ENCODE data around the gene PRKN.

PRKN gene

DNA sequence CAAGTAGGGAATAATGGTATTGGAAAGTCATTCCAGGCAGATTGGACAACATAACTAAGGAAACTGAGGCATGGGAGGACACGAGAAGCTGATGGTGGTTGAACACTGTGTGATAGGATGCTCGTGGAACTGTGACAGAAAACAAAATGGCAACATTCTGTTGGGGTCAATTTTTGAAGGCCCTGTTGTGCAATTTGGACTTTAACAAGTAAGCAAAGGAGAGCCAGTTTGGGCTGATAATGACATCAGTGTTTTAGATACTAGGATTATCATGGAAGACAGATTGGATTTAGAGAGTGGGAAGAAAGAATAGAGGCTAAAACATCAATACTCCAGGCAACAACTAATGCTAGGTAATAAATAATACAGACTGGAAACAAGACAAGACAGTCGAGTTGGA is 53.1 kb downstream of the PRKN start:
- no peak for DNase-seq (ENCODE audit: low read depth)

DNA sequence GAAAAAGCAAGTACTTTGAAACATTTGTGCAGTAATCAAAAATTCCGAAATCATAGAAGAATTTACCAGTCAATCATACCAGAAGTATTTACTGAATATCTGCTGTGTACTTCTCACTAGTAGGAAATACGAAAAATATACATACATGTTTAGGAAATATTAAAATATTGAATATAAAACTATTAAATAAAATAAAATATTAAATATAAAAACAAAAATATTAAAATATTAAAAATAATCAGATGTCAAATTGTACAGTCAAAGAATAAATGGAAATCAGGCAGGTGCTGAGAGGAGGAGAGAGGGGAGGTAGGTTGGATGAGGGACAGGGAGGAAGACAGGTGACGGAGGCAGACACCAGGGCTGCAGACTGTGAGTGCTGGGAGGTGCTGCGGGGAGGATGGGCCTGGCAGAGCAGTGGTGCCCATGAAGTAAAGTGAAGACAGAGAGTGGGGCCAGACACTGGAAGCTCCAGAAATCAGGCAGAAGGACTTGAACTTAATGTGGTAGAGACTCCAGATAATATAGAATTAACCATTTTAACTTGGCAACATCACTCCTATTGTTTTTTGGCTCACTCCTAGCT is 55.9 kb downstream of the PRKN start:
- DNase-seq (ENCODE audit: low read depth): no peak

GRCh38 chr6:162670345-162670744 is 57.2 kb downstream of the PRKN start:
- no peak for DNase-seq (ENCODE audit: low read depth)

GRCh38 chr6:162666246-162666645 is 61.3 kb downstream of the PRKN start:
- no peak for DNase-seq (ENCODE audit: low read depth)

- no peak for DNase-seq (ENCODE audit: low read depth)
Measured at GRCh38 chr6:162653808-162654207, 73.8 kb downstream of the PRKN start.

DNA sequence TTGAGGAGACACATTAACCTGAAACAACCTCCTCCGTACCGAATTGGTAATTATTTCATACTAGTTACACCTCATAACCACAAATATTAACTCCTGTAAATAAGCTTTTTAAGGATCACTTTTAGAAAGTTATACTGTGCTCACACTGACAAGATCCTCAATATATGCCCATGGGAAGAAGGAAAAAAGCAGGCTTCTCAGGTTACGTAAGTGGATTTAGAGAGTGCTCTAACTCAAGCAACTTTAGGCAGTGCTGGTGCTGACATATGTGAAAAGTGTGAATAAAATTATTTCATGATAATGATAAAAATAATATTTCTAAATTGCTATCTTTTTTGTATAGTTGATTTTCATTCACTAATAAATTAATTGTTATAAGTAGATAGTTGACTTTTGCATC is 76.1 kb downstream of the PRKN start:
- no peak for DNase-seq (ENCODE audit: low read depth)

- no peak for DNase-seq (ENCODE audit: low read depth)
Measured at GRCh38 chr6:162649271-162649670, 78.3 kb downstream of the PRKN start.

DNA sequence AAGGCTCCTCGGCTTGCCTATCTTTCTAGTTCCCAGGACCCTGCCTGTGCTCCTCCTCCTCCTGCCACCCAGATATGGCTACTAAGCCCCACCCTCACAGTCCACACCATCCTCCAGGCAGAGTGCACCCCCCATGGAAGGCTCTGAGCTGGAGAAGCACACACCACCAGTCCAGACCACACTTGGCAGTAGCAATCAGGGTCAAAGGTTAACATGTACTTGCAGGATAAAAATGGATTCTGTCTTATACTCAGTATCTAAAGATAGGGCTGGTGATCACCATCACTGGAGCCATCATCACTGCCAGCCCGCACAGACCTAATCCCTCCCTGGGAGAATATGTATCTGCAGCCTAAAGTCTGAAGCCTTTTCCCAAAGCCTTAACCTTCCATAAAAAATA is 83.4 kb downstream of the PRKN start:
- no peak for DNase-seq (ENCODE audit: low read depth)

DNA sequence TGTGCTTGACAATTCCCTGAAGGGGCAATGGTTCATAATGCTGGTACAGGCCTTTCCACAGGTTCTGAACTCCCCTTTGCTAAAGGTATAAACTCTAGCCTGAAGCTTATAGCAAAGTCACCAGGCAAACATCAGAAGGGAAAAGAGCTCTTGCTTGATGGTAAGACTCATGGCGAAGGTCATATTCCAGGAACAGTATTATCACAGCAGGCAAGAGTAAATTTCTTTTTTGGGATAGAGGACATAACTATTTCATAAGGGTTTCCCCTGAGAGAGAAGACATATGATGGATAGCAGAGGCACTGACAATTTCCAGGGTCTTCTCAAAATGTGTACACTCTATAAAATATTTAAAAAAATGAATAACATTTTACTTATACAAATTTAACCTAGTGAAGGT is 86.8 kb downstream of the PRKN start:
- no peak for DNase-seq (ENCODE audit: low read depth)

- no peak for DNase-seq (ENCODE audit: low read depth)
Measured at GRCh38 chr6:162639951-162640350, 87.6 kb downstream of the PRKN start.

DNA sequence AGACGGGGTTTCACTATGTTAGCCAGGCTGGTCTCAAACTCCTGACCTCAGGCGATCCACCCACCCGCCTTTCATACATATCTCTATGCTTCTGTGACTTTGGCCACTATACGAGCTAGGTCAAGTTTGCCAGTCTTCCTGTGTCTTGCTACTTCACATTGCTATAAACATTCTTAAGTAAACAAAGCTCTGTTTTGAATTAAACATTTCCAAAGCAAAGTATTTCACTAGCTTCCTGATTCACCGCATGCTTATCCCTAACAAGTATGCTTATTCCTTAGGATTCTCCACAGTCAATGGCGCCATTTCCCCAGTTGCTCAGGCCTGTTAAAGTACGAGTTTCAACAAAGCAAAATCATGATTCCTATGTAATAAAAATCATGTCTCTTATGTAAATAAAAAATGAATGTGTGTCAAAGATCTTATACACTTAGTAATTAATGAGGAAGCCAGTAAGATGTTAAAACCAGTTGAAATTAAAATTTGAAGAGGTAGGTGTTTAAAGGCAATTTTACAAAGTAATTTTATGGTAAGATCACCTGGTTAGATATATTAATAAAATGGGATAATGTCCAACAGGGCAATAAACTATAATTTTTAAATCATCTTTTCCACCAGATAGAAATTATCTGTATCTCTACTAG is 88.5 kb downstream of the PRKN start:
- no peak for DNase-seq (ENCODE audit: low read depth)

DNA sequence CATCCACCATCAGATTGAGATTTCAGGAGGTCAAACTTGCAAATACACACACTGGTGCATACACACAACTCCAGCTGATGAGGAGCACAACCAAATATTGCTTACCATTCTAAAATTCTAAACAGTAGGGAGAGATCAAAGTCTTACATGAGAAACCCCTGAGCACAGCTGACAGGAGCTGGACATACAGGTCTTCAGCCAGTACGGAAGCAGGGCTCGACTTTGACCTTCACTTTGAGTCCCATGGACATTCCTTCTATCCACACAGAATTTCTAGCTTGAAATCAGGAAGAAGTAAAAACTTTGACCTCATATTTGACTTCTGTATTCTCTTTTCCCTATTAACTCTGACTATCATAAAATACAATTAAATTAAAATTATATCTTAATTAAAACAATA is 90.2 kb downstream of the PRKN start:
- DNase-seq (ENCODE audit: low read depth): no peak

GRCh38 chr6:162636167-162636566 is 91.4 kb downstream of the PRKN start:
- no peak for DNase-seq (ENCODE audit: low read depth)

DNA sequence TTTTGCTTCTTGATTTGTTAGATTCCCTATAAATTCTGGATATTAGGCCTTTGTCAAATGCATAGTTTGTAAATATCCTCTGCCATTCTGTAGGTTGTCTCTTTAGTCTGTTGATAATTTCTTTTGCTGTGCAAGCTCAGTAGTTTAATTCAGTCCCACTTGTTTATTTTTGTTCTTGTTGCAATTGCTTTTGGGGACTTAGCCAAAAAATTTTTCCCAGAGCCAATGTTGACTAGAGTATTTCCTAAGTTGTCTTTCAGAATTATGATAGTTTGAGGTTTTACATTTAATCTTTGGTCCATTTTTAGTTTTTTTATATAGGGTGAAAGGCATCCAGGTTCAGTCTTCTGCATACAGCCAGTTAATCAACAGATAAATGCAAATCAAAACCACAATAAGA is 96.0 kb downstream of the PRKN start:
- DNase-seq (ENCODE audit: low read depth): no peak

GRCh38 chr6:162630069-162630468 is 97.5 kb downstream of the PRKN start:
- no peak for DNase-seq (ENCODE audit: low read depth)

DNA sequence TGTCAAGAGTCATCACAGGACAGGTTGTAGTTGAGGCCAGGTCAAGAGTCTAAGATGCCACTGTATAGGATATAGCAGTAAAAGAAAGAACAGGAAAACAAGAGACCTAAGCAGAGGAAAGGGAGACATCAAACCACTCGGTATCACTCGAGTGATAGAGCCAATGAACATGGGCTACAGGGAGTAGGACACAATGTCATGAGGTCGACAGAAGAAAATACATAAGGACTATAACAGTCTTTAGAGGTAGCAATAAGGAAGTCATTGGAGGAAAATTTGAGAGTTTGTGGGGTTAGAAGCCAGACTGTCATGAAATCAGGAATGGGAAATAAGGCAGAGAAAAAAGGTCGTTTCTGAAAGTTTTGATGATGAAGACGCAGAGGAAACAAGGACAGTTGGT is 99.7 kb downstream of the PRKN start:
- no peak for DNase-seq (ENCODE audit: low read depth)

DNA sequence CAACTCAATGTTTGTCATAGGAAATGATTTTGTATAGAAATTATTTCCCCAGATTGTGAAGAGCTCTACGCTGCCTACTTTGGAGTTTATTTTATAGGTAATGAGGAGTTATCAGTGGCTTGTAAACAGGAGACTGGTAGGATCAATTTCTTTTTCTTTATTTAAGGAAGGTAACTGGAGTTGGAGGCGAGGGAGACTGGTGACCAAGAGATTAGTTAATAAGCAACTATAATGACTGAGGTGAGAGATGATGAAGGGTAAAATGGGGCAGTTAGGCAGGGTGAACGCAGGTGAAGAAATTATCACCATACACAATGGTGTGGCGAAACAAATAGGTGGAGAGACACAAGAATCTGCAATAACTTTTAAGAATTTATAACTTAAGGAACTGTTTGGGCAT is 100.2 kb downstream of the PRKN start:
- no peak for DNase-seq (ENCODE audit: low read depth)

- DNase-seq (ENCODE audit: low read depth): no peak
Measured at GRCh38 chr6:162626869-162627268, 100.7 kb downstream of the PRKN start.

GRCh38 chr6:162625846-162626540 is 101.6 kb downstream of the PRKN start:
- no peak for DNase-seq (ENCODE audit: low read depth)

DNA sequence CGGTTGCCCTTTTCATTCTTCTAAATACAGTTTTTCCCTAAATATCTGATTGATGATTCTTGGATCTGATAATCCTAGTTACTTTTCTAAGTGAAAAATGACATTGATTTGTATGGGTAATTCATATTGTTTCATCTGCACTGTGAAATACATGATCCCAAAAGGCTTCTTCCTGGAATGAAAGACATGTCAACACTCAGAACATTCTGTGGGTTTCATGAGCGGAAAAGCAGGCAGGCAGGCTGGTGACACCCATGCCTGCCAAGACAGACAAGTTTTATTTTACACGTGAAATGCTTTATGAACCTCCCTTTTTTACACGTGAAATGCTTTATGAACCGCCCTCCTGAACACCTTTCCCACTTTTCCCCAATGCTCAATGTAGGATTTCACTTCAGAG is 105.0 kb downstream of the PRKN start:
- DNase-seq (ENCODE audit: low read depth): no peak

DNA sequence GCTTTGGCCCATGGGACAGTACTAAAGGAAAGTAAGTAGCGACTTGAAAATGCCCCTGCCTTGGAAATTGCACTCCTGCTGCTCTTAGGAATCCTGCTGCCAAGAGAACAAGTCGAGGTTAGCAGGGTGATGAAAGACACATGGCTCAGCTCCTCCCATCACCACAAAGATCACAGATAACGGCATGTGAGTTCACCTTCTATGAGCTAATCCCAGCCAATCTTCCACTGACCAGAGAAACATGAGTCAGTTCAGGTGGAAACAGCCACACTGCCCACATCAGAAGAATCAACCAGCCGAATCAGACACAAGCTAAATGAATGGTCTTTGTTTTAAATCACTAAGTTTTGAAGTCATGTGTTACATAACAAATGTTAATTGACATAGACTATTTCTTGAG is 106.3 kb downstream of the PRKN start:
- no peak for DNase-seq (ENCODE audit: low read depth)

DNA sequence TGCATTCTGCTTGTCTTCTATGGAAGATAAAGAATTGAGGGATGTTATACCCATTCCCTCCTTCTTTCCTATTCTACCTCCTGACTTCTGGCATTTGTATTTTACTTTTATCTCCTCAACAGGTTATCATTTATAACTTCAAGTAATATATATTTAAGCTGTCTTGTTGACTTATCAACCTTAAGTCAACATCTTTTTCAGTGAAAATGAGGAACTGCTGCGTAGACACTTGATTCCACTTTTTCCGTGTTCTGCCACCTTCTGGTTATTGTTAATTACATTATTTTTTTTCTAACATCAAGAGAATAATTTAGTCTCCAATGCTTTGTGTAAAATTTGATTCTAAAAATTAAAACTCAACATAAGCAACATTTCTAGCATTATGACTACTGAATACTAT is 107.5 kb downstream of the PRKN start:
- no peak for DNase-seq (ENCODE audit: low read depth)

DNA sequence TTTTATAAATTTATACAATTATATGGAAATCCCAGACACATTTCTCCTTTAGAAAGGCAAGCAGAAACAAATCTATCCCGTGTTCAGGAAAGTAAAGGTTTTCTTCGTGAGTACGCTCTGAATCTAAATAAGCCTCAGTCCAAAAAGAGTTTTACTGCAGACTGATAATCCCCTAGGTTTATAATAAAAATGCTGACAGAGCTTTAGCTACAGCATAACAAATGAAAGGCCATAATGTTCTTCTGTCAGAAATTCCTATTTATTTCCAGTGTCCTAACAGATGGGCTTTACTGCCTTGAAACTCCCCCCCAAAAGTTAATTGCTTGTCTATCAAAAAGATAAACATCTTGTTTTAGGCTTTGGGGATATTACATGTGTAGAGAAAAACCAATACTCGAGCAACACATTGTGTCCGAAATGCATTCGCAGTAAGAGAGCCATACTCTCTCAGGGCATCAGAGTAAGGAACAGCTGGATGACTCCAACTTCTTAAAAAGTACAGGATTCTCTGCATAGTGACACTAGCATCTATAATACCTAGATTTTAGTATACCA is 109.0 kb downstream of the PRKN start:
- no peak for DNase-seq (ENCODE audit: low read depth)

All from HS-27A (cell line).